Gastrocnemius medialis (tissue), 4 donors: ENCODE data around the gene METTL26.

ENCODE experiments used
- POLR2A ChIP-seq, 2 donors: fragments of 450-650 bp; IDR thresholded peaks; one replicate each; pipeline ENCODE4 v1.6.1; 2017; ENCODE audit warnings: antibody characterized with exemption in 2 of 2, mild to moderate bottlenecking in 2 of 2, moderate library complexity in 2 of 2
- TF ChIP-seq, protein P1 (sequence below), 5 experiments: fragments of 450-650 bp in 3 of 5; fragments of 200-600 bp in 2 of 5; sonication (generic) in 2 of 5; IDR thresholded peaks in 4 of 5; conservative IDR thresholded peaks in 1 of 5; 1 replicate in 4 of 5; 2 replicates in 1 of 5; pipeline ENCODE4 v1.5.1; 2016 to 2019; ENCODE audit warnings: antibody characterized with exemption in 5 of 5, mild to moderate bottlenecking in 3 of 5, moderate library complexity in 3 of 5

DNA sequence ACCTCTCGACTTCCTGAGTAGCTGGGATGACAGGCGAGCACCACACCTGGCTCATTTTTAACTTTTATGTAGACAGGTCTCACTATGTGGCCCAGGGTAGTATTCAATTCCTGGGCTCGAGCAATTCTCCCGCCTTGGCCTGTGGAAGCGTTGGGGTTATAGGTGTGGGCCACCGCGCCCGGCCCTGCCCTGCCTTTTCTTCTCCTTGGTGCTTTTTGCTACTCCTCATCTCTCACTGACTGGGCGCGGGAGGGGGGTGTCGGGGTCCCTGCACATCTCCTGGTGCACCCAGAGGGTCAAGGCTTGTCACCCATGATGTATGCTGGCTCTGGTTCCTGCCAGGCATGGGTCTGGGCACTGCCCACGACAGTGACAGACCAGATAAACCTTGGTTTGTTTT, 8.5 kb upstream of the METTL26 start:
- no peak for TF ChIP-seq POLR2A (IDR thresholded peaks at IDR 0.05)
- TF ChIP-seq, protein P1, sequence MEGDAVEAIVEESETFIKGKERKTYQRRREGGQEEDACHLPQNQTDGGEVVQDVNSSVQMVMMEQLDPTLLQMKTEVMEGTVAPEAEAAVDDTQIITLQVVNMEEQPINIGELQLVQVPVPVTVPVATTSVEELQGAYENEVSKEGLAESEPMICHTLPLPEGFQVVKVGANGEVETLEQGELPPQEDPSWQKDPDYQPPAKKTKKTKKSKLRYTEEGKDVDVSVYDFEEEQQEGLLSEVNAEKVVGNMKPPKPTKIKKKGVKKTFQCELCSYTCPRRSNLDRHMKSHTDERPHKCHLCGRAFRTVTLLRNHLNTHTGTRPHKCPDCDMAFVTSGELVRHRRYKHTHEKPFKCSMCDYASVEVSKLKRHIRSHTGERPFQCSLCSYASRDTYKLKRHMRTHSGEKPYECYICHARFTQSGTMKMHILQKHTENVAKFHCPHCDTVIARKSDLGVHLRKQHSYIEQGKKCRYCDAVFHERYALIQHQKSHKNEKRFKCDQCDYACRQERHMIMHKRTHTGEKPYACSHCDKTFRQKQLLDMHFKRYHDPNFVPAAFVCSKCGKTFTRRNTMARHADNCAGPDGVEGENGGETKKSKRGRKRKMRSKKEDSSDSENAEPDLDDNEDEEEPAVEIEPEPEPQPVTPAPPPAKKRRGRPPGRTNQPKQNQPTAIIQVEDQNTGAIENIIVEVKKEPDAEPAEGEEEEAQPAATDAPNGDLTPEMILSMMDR (IDR thresholded peaks at IDR 0.05 in 4 of 5, conservative IDR thresholded peaks at IDR 0.05 in 1 of 5) = no peak
